Caco-2 (cell line): Measurements from ENCODE around the gene CDKN1A. TPM values are rescaled to one million over a fixed set of nuclear protein-coding genes. Genes with fewer than 3 reads are reported as not detected.

ENCODE experiments used
- BruUV-seq: library from RNA; stranded (reverse); fragments of 400-500 nt; replicated peaks from 2 replicates; lab custom pipeline; 2021; lab: Mats Ljungman, UMichigan
- CTCF ChIA-PET: fragments of 300-600 bp; sonication (Branson Sonifier 250); formaldehyde crosslinking; loops from one replicate; lab custom pipeline; 2022; ENCODE audit warnings: antibody characterized with exemption; lab: Charles Lee
- POLR2A ChIA-PET: fragments of 300-600 bp; sonication (Branson Sonifier 250); formaldehyde crosslinking; loops from one replicate; lab custom pipeline; 2022; ENCODE audit warnings: antibody characterized with exemption; lab: Charles Lee
- DNase-seq, 2 experiments: peaks; one replicate each; pipeline versions ENCODE4 v3.0.0 to v3.0.0-alpha.2; 2020 to 2022
- H3K27me3 ChIP-seq: replicated peaks from 2 replicates; pipeline ENCODE4 v1.6.0; 2011; ENCODE audit warnings: low read length; ENCODE audit not compliant: control insufficient read depth, insufficient read depth
- H3K36me3 ChIP-seq: 2 replicates; pipeline ENCODE4 v1.5.1; 2011; ENCODE audit warnings: low read length; ENCODE audit not compliant: control insufficient read depth, insufficient read depth
- H3K4me1 ChIP-seq: fragments of 250-450 bp; sonication (Bioruptor Pico); 2 replicates; pipeline ENCODE4 v1.5.1; 2020; ENCODE audit warnings: mild to moderate bottlenecking
- H3K4me3 ChIP-seq: 2 replicates; pipeline ENCODE4 v1.5.1; 2011; ENCODE audit warnings: low read depth, mild to moderate bottlenecking, control low read depth, low read length
- H3K9me3 ChIP-seq: fragments of 250-450 bp; sonication (Bioruptor Pico); 2 replicates; pipeline ENCODE4 v1.5.1; 2020; ENCODE audit warnings: mild to moderate bottlenecking, moderate library complexity
- H3K27ac Mint-ChIP-seq: one replicate; pipeline ENCODE4 v1.8.0; 2022; ENCODE audit warnings: mixed read lengths; ENCODE audit not compliant: unreplicated experiment
- H3K27me3 Mint-ChIP-seq: one replicate; pipeline ENCODE4 v1.8.0; 2022; ENCODE audit warnings: mixed read lengths; ENCODE audit not compliant: insufficient read depth, unreplicated experiment
- H3K36me3 Mint-ChIP-seq: one replicate; pipeline ENCODE4 v1.8.0; 2022; ENCODE audit warnings: mild to moderate bottlenecking, mixed read lengths; ENCODE audit not compliant: insufficient read depth, unreplicated experiment
- H3K4me1 Mint-ChIP-seq: one replicate; pipeline ENCODE4 v1.8.0; 2022; ENCODE audit warnings: low read depth, mixed read lengths; ENCODE audit not compliant: unreplicated experiment
- H3K4me3 Mint-ChIP-seq: one replicate; pipeline ENCODE4 v1.8.0; 2022; ENCODE audit warnings: mild to moderate bottlenecking, moderate library complexity, mixed read lengths; ENCODE audit not compliant: unreplicated experiment
- H3K9me3 Mint-ChIP-seq: one replicate; pipeline ENCODE4 v1.8.0; 2022; ENCODE audit warnings: mixed read lengths; ENCODE audit not compliant: unreplicated experiment
- intact Hi-C: fragments of 100-400 bp; cut with micrococcal nuclease; formaldehyde crosslinking; loops from one replicate; pipeline ENCODE4 v1.10.0; 2022; ENCODE audit not compliant: unreplicated experiment
- total RNA-seq: library from RNA; stranded (reverse); gene quantifications from 2 replicates; pipeline ENCODE4 v1.2.3, GENCODE V29; 2022
- TF ChIP-seq, protein P1 (sequence below), 2 experiments: fragments of 200-600 bp in 1 of 2; IDR thresholded peaks; 1 replicate in 1 of 2; 2 replicates in 1 of 2; pipeline versions ENCODE4 v1.5.1 to v1.8.0; 2011 to 2022; ENCODE audit warnings: antibody characterized with exemption in 1 of 2, control low read depth in 1 of 2, inconsistent platforms in 1 of 2, low read depth in 1 of 2, low read length in 1 of 2, mild to moderate bottlenecking in 1 of 2, moderate library complexity in 1 of 2; ENCODE audit not compliant: insufficient read depth in 1 of 2, severe bottlenecking in 1 of 2, unreplicated experiment in 1 of 2

Gene CDKN1A
- total RNA-seq, 1 experiment from 2014 or later, result 3.0 TPM

DNA sequence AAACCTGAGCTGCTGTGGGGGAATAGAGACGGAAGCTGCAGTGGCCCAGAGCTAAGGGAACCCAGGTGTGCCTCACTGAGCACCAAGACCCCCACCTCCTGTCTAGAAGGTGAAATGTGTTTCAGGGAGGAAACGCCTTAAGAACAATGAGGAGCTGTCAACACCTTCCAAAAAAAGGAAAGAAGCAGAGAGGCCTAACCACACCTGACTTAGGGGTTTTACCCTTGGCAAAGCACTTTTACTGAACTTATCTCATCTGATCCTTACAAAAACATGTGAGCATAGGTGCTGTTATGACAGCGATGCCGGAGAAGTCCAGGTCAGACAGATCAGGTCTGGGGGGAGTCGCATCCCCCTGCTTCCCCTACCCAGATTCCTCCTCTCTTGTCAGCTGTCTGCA is 16.1 kb upstream of the CDKN1A start:
- ChIA-PET POLR2A (no interaction called here), CTCF (interaction anchor here (0.7 kb wide), 1 partner anchor 159 kb away, joined by 3 read pairs; no protein-coding TSS in a partner anchor)
- Mint-ChIP-seq H3K36me3 (no peaks in the 10 kb centered on the region), H3K4me1 (no peaks in the 10 kb centered on the region), H3K4me3 (no peak overlapping the region), H3K27ac (no peak overlapping the region), H3K27me3 (peaks cover 7% of the 10 kb centered on the region), H3K9me3 (no peaks in the 10 kb centered on the region)
- no peaks in the 10 kb centered on the region for H3K36me3 ChIP-seq
- TF ChIP-seq, protein P1, sequence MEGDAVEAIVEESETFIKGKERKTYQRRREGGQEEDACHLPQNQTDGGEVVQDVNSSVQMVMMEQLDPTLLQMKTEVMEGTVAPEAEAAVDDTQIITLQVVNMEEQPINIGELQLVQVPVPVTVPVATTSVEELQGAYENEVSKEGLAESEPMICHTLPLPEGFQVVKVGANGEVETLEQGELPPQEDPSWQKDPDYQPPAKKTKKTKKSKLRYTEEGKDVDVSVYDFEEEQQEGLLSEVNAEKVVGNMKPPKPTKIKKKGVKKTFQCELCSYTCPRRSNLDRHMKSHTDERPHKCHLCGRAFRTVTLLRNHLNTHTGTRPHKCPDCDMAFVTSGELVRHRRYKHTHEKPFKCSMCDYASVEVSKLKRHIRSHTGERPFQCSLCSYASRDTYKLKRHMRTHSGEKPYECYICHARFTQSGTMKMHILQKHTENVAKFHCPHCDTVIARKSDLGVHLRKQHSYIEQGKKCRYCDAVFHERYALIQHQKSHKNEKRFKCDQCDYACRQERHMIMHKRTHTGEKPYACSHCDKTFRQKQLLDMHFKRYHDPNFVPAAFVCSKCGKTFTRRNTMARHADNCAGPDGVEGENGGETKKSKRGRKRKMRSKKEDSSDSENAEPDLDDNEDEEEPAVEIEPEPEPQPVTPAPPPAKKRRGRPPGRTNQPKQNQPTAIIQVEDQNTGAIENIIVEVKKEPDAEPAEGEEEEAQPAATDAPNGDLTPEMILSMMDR (IDR thresholded peaks at IDR 0.05; ENCODE audit: insufficient read depth in 1 of 2, low read depth in 1 of 2, low read length in 1 of 2, severe bottlenecking in 1 of 2, unreplicated experiment in 1 of 2), result no peak
- H3K4me3 ChIP-seq, result no peak overlapping the region
- no peak for DNase-seq
- H3K9me3 ChIP-seq, result no peaks in the 10 kb centered on the region
- no peaks in the 10 kb centered on the region for H3K4me1 ChIP-seq
- intact Hi-C loops, result no loop called here
- no peaks in the 10 kb centered on the region; the same call in 1 of the 2 replicates for H3K27me3 ChIP-seq
- no TSS peak for BruUV-seq

DNA sequence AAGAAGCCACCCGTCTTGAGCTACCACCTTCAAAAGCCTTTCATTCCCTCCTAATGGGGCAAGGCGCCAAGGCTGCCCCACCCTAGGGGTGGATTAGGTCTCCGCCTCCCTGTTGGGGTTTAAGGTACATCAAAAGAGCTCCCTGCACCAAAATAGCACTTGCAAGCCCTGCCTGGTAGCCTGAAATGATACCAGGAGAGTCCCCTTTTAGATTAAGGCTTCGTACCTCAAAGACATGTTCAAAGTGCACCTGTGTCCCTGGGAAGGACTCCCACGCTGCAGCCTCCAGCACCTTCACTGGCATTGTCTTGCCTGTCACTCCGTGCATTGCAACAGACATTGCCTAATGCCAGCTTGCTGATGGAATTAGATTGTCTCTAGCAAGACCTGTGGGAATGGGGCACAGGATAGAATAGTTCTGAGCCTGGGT is 15.7 kb upstream of the CDKN1A start:
- Mint-ChIP-seq H3K36me3 (no peaks in the 10 kb centered on the region), H3K4me1 (no peaks in the 10 kb centered on the region), H3K27me3 (peaks cover 7% of the 10 kb centered on the region), H3K27ac (no peak overlapping the region), H3K9me3 (no peaks in the 10 kb centered on the region), H3K4me3 (no peak overlapping the region)
- DNase-seq, result no peak
- BruUV-seq, result no TSS peak
- Histone ChIP-seq H3K4me1 (no peaks in the 10 kb centered on the region), H3K9me3 (no peaks in the 10 kb centered on the region), H3K36me3 (no peaks in the 10 kb centered on the region), H3K4me3 (no peak overlapping the region), H3K27me3 (no peaks in the 10 kb centered on the region; the same call in 1 of the 2 replicates)
- CTCF ChIA-PET, result interaction anchor here (1.2 kb wide), 1 partner anchor 18 kb away, joined by 3 read pairs; no protein-coding TSS in a partner anchor
- TF ChIP-seq, protein P1 (IDR thresholded peaks at IDR 0.05; ENCODE audit: insufficient read depth in 1 of 2, low read depth in 1 of 2, low read length in 1 of 2, severe bottlenecking in 1 of 2, unreplicated experiment in 1 of 2), result no peak
- POLR2A ChIA-PET, result no interaction called here
- intact Hi-C loops, result no loop called here

DNA sequence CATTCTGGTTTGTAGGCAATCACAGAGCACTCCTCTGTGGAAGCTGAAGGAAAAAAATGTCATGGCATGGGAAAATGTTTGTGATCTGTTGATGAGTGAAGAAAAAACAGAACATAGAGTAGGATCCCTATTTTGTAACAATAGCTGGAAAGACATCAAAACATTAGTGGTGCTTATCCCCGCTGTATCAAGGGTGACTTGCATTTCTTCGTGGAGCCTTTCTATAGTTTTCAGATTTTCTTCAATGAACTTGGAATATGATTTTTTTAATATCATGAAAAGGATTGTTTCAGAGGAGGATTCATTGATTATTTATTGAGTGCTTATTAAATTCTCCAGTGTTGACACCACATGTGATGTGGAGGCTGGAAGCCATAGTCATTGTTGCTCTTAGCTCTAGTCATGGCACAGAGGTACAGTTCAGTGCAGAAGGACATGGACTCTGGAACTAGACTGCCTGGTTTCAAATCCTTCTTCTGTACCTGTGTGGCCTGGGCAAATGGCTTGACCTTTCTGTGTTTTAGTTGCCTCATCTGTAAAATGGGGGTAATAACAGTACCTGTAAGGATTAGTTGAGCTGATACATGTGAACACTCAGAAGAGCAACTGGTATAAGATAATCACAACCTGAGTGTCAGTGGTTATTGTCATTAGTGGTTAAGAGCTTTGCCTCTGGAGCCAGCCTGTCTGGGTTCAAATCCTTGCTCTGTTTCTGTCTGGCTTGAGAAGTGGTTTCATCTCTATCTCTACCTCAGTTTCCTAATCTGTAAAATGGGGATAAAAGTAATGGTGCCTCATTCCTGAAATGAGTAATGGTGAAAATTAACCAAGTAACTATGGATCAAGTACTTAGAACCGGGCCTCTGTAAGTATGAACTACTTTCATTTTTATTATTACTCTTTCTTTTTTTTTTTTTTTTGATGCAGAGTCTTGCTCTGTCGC is 14.7 kb upstream of the CDKN1A start:
- Mint-ChIP-seq H3K4me3 (no peak overlapping the region), H3K27ac (no peak overlapping the region), H3K27me3 (peaks cover 7% of the 10 kb centered on the region), H3K4me1 (no peaks in the 10 kb centered on the region), H3K9me3 (no peaks in the 10 kb centered on the region), H3K36me3 (no peaks in the 10 kb centered on the region)
- intact Hi-C loops, result no loop called here
- BruUV-seq, result no TSS peak
- Histone ChIP-seq H3K36me3 (no peaks in the 10 kb centered on the region), H3K4me3 (no peak overlapping the region), H3K4me1 (no peaks in the 10 kb centered on the region), H3K27me3 (no peaks in the 10 kb centered on the region; the same call in 1 of the 2 replicates), H3K9me3 (no peaks in the 10 kb centered on the region)
- TF ChIP-seq, protein P1 (IDR thresholded peaks at IDR 0.05; ENCODE audit: insufficient read depth in 1 of 2, low read depth in 1 of 2, low read length in 1 of 2, severe bottlenecking in 1 of 2, unreplicated experiment in 1 of 2), result no peak
- no peak for DNase-seq
- ChIA-PET CTCF (interaction anchor here (1.2 kb wide), 1 partner anchor 19 kb away, joined by 3 read pairs; no protein-coding TSS in a partner anchor), POLR2A (no interaction called here)
